GM19099 (cell line): ENCODE results near the gene DNAJC10.

Source experiments
- POLR2A ChIP-seq: IDR thresholded peaks from 3 replicates; pipeline ENCODE4 v1.6.1; 2011; ENCODE audit warnings: low read depth; ENCODE audit not compliant: insufficient read length; ENCODE audit errors: extremely low read depth

The DNAJC10 gene, protein sequence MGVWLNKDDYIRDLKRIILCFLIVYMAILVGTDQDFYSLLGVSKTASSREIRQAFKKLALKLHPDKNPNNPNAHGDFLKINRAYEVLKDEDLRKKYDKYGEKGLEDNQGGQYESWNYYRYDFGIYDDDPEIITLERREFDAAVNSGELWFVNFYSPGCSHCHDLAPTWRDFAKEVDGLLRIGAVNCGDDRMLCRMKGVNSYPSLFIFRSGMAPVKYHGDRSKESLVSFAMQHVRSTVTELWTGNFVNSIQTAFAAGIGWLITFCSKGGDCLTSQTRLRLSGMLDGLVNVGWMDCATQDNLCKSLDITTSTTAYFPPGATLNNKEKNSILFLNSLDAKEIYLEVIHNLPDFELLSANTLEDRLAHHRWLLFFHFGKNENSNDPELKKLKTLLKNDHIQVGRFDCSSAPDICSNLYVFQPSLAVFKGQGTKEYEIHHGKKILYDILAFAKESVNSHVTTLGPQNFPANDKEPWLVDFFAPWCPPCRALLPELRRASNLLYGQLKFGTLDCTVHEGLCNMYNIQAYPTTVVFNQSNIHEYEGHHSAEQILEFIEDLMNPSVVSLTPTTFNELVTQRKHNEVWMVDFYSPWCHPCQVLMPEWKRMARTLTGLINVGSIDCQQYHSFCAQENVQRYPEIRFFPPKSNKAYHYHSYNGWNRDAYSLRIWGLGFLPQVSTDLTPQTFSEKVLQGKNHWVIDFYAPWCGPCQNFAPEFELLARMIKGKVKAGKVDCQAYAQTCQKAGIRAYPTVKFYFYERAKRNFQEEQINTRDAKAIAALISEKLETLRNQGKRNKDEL

DNA sequence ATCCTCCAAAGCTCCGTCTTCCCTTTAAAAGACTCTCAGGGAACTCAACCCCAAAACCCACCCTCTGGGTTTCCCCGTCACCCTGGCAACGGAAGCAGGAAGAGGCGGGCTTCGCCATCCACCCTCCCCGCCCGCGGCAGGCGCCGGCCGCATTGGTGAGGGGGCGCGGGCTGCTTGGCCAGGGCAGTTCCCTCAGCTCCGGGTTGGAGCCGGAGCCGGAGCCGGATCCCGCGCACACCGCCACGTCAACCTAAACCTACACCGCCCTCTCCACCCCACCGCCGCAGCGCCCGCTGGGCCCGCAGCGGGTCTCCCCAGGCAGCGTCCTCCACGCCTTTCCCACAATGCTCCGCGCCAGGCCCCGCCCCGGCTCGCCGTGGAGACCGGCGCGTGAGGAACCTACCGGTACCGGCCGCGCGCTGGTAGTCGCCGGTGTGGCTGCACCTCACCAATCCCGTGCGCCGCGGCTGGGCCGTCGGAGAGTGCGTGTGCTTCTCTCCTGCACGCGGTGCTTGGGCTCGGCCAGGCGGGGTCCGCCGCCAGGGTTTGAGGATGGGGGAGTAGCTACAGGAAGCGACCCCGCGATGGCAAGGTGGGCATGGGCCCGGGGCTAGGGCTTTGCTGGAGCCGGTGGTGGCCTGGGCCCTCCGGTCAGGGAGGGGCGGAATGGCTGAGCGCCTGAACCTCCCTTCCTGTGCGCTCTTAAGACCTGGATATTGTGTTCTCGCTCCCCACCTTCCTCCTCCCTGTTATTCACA is at the start of gene DNAJC10:
TSS of gene DNAJC10 (plus strand) at position 366 of the 758 bp plus-strand sequence. CDS start 1,830 bp downstream, outside the sequence.
- peak; percentile 91 for TF ChIP-seq POLR2A

DNA sequence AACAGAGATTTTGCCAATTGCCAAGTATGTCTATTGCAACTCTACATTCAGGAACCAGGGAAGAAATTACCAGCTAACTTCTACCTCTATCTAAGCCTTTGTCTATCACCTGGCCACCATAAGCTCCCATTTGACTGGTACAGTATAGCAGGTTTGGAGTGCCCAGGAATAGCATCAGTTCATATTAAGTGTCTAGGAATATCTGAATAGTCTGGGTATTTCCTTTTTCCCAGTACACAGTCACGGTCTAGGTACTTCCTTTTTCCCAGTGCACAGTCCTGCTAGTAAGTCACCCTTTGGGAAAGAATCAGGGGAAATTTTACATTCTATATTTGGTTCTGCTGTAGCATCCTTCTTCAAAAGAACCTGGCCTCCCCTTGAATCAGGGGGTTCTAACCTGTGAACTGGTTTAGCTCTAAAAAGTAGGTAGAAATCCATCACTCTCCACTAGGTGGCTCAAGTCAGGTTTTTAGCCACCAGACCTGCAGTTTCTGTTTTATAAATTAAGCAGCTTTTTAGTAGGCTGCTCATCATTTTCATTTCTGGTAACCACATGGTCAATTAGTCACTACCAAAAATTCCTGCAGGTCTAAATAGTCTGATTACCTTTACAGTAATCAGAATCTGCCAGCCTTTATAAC is 49.3 kb upstream of the DNAJC10 start:
- TF ChIP-seq POLR2A, result no peak

DNA sequence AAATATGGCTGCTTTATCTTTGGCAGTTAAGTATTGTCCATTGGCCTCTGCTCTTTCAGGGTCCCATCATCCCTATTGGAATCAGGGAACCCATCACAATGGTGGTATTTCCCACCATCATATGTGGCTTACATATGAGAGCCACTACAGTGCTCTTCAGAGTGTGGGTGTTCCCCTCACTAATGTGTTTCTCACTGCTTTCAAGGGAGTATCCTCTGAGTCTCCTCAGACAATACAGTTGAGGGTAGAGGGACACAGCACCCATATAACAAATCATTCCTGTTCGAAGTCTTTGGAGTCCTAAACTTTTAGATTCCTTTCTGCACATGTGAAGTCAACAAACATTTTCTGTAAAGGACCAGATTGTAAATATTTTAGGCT is 48.8 kb upstream of the DNAJC10 start:
- no peak for TF ChIP-seq POLR2A

DNA sequence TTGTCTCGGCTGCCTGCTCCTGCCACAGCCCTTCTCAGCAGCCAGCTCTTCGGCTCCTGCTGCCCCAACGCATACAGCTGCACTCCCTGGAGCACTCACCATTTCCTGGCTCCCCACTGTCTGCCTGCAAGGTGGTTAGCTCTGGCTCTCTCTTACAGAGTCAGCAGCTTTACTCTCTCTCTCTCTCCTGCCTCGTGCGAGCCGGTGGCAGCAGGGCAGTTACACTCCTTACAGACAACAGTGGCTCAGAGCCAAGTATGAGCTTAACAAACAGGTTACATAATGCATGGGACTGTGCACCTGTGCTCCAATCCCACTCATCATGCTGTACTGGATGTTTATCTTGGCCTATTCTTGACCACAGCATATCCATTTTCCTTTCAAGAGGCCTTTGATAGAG is 47.4 kb upstream of the DNAJC10 start:
- TF ChIP-seq POLR2A, result no peak

DNA sequence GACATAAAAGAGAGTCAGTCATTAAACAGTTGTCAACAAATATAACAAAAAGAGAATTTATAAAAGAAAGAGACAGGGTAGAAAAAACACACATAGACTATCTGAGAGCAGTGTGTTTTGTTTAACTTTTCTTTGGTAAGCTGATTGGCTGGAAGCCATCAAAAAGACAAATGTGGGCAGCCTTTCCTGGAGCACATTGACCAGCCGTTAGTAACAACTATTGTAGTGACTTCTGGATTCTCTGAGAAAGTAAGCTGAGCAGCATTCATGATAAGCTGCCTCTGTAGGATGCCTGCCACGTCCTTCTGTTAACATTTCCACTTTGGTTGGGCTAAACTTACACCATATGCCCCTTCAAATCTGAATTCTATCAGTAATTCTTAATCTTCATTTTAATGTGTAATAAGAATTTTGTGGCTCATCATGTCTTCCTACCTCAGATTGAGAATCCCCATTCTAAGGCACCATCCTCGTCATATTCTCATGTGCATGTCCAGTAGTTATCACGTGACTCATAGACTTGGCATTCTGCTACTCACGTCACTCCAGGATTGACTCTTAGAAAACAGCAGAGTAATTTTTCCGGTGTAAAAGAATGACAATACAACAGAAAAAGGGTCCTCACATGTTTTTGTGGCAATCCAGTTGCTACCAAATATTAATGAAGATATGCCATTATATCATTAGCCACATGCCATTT is 43.4 kb upstream of the DNAJC10 start:
- TF ChIP-seq POLR2A, result no peak

DNA sequence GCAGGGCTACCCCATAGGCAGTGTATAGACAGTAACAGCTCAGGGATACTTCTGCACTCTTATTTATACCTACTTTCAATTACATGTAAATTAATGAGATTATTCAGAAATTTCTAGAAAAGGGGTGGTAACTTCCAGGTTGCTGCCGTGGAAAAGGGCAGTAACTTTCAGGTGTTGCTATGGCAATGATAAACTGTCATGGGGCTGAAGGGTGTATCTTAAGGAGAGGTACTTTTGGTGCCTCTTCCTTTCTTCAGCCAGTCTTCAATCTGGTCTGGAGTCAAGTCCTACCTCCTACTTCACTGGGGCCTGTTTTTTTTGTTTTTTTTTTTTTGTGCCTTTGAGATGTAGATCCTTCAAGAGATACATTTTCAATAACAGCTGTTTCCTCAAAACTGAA is 35.2 kb upstream of the DNAJC10 start:
- no peak for TF ChIP-seq POLR2A

DNA sequence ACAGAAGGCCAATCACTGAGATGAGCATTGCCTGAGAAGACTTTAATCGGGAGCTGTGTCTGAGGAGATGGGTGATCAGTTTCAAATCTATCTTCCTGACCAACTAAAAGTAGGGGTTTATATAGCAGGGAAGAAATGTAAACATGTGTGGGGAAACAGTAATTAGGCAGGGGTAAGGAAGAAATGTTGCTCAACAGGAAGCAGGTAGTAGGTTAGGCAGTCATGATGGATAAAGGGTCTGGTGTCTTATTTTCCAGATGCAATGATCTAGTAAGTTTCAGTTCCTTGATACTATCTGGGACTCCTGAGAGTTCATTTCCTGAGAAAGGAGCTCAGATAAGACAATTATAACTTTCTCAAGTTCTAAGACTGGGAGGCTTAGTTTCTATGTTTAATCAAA is 33.8 kb upstream of the DNAJC10 start:
- no peak for TF ChIP-seq POLR2A

DNA sequence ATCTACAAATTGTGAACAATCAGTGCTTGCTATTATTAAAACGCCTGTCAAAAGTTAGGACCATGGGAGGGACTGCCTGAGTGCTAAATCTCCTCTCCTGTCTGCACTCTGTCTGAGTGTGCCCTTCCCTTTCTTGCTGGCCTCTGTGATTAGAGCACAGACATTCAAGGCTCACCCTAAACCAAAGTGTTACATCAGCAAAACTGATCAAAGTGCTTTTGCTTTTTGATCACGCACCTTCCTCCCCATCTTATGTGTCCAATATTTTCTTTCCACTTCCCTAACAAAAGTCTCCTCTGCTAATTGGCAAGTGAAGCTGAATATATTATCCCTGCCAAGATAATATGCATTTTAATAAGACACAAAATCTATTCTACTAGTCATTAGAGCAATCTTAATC is 30.5 kb upstream of the DNAJC10 start:
- no peak for TF ChIP-seq POLR2A

DNA sequence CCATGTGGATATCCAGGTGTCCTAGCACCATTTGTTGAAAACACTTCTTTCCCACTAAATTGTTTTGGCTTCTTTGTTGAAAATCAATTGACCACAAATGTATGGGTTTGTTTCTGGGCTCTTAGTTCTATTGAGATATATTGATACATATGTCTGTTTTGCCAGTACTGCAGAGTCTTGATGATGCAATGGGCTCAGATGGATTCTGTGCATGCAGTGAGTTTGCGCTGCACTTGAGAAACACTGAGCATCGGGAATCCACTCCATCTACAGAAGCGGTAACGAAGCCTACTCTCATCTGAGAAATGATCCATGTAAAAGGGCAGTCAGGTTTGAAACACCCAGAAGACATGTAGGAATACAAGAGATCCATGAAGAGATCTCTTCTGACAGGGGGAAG is 21.9 kb upstream of the DNAJC10 start:
- TF ChIP-seq POLR2A, result no peak

DNA sequence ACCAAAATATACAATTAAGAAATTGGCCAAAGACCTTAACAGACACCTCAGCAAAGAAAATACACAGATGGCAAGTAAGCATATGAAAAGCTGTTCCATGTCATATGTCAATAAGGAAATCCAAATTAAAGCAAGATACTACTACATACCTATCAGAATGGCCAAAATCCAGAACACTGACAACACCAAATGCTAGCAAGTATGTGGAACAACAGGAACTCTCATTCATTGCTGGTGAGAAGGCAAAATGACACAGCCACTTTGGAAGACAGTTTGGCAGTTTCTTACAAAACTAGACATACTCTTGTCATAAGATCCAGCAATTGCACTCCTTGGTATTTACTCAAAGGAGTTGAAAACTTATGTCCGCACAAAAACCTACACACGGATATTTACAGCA is 20.3 kb upstream of the DNAJC10 start:
- TF ChIP-seq POLR2A, result no peak

DNA sequence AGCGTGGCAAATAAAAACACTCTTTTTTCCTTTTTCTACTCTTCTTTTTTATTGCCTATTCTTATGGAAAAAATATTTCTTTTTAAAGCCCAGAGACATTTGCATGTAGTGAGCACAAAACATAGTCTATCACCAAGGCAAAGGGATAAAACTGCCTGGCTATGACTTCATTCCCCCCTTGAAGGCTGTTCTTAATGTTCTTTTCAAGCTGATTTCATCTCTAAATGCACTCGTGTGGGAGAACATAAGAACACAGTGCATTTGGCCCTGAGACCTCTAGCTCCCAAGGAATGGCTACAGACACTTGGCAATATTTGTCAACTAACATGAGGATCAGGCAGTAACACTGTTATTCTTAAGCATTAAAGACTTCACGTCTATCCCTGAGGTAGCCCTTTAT is 17.4 kb upstream of the DNAJC10 start:
- TF ChIP-seq POLR2A, result no peak

DNA sequence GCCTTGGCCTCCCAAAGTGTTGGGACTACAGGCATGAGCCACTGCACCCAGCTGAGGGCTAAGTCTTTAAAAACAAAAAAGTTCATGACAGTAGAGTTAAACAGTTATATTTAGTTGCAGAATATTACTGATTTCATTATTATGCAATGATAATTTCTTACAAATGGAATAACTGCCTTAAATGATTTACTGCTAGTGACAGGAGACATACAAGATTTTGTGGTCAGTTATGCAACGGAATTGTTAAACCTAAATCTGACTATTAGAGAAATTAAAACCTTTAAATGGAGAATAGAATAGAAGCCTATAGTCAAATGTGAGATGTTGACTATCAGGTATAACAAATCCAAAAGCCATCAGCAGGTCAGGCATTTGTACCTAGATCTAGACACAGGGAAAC is 10.3 kb upstream of the DNAJC10 start:
- no peak for TF ChIP-seq POLR2A

DNA sequence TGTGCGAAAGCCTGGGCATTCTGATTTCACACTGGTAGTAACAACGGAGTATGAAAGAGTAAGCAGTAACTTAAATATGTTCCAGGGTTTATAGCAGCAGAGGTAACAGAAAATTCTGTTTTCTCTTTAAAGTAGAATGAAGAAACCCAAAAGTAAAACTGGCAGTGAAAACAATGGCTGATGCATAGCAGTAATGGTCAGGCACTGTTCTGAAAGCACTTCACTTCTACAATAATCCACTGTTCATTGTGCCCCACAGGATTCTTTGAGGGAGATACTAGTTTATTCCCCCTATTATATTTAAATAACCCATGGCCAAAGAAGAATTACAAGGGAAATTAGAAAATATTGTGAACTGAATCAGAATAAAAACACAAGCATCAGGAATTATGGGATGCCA is 9.3 kb upstream of the DNAJC10 start:
- no peak for TF ChIP-seq POLR2A

DNA sequence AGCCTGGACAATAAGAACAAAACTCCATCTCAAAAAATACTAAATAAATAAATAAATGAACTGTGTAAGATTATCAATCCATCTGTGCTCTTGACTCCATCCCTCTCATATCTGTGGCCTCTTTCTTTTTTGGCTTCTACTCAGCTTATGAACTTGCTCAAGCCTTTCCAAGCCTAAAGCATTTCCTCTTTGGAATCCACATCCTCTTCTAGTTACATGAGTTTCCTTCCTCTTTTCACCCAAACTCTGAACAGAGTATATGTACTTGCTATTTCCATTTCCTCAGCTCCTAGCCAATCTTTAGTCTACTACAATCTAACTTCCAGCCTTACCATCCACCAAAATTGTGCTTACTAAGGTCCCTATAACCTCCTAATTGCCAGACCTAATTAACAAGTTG is 2.5 kb upstream of the DNAJC10 start:
- TF ChIP-seq POLR2A, result no peak
